GM21529 (cell line): ENCODE measurements around the gene TMC6.

ENCODE experiments used
- ATAC-seq: cut with Tn5 transposase; IDR thresholded peaks from one replicate; pipeline ENCODE4 v1.9.1; 2021; ENCODE audit not compliant: unreplicated experiment

The TMC6 gene

GRCh38 chr17:78135858-78136500, 7.4 kb upstream of the TMC6 start:
- no peak for ATAC-seq

GRCh38 chr17:78134899-78135385, 6.4 kb upstream of the TMC6 start:
- ATAC-seq: no peak

DNA sequence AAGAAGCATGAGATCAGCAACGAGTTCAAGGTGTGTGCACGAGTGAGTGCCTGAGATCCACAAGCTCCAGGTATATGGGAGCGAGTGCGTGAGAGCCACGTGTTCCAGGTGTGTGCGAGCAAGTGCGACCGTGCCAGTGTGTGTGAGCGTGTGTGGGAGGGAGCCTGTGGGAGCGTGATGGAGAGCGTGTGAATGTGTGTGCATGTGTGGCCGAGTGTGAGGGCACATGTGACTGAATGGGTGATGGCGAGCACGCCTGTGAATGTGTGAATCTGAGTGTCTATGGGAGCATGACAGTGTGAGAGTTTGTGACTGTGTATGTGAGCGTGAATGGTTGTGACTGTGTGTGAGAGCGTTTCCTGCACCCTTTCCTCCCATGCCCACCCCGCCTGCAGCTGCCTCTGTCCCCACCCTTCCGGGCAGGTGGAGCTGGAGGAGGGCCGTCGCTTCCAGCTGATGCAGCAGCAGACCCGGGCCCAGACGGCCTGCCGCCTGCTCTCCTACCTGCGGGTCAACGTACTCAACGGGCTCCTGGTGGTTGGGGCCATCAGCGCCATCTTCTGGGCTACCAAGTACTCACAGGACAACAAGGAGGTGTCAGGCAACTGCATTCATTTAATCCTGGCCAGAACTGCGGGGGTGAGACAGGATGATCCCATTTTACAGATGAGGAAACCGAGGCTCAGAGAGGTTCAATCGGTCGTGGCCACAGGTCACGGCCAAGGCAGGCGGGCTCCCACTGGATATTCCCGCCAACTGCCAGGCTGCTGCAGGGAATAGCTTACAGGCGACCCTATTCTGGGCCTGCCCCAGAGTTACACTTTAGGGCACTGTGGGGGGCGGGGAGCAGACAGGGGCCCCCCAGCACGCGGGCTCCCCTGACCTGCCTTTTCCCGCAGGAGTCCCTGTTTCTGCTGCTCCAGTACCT, 5.7 kb upstream of the TMC6 start:
- ATAC-seq: no peak

- ATAC-seq: no peak
Measured at GRCh38 chr17:78133179-78133951, 4.8 kb upstream of the TMC6 start.

GRCh38 chr17:78132767-78133178, 4.2 kb upstream of the TMC6 start:
- ATAC-seq: no peak

DNA sequence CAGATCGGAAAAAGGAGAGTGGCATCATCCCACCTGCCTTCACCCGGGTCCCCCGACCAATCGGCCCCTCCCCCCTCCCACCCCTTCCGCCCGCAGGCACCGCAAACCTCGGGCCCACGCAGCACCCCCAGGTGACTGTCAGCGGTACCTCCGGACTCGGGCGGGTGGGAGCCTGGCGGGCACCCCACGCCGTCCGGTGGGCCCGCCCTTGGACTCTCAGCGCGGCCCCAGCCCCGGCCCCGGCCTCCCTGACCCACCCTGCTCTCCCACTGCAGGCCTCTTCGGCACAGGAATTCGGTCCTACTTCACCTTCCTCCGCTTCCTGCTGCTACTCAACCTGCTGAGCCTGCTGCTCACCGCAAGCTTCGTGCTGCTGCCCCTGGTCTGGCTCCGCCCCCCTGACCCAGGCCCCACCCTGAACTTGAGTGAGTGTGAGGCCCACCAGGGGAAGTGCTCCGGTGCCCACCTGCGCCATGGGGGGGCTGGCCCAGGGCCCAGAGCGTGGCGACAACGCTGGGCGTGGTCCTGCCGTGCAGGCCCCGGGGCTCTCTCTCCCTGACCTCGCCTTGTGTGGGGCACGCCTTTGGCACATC, 3.6 kb upstream of the TMC6 start:
- ATAC-seq: no peak

GRCh38 chr17:78131172-78132083, 2.9 kb upstream of the TMC6 start:
- ATAC-seq: no peak

GRCh38 chr17:78130437-78131101, 2.0 kb upstream of the TMC6 start, which contains the start of gene TMC8:
TSS of gene TMC8 (plus strand) at chr17:78130771. CDS start at chr17:78131589, 818 bp downstream.
- peak; percentile 28 for ATAC-seq

DNA sequence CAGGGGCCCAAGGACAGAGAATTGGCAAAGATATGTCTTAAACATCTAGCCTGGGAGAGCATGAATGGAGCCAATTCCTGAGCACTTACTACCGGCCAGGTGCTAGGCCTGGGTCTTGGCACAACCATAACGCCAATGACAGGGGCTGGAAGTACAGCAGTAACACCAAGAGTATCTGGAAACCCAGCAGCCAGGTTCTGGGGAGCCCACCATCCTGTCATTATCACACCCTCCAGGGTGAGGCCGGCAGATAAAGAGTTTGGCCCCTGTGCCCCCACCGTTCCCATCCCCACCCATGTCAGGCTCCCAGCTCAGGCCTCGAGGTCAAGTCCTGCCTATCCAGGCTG, 1.5 kb upstream of the TMC6 start:
- ATAC-seq: no peak

DNA sequence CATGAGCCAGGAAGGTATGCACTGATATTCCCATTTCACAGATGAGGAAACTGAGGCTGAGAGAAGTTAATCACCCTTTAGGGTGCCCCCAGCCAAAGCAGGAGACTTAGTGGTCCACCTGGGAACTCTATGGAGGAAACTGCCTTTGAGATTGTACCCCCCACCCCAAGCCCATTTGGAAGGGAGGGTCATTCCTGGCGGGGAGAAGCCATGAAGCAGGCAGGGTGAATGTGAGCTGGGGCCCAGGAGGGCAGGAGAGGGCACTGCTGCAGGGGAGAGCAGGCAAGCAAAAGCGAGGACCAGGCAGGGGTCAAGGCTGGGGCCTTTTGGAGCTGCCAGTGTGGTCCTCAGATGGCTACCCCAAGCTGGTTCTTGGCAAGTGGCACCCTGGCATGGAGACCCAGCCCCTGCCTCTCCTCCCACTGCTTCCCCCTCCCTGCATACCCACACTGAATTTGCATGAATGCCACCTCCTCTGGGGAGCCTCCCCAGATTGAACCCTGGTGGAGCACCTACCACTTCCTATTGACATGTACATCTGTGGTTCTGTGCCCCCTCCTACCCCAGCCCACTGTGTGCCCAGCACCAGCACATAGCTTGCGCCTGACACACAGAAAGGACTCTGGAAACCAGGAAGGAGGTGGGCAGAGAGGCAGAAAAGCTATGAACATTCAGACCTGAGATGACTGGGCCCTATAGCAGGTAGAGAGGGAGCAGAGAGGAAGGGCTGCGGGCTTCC, 965 bp upstream of the TMC6 start:
- no peak for ATAC-seq

- ATAC-seq: no peak
Measured at GRCh38 chr17:78127888-78128550, 536 bp downstream of the TMC6 start.

DNA sequence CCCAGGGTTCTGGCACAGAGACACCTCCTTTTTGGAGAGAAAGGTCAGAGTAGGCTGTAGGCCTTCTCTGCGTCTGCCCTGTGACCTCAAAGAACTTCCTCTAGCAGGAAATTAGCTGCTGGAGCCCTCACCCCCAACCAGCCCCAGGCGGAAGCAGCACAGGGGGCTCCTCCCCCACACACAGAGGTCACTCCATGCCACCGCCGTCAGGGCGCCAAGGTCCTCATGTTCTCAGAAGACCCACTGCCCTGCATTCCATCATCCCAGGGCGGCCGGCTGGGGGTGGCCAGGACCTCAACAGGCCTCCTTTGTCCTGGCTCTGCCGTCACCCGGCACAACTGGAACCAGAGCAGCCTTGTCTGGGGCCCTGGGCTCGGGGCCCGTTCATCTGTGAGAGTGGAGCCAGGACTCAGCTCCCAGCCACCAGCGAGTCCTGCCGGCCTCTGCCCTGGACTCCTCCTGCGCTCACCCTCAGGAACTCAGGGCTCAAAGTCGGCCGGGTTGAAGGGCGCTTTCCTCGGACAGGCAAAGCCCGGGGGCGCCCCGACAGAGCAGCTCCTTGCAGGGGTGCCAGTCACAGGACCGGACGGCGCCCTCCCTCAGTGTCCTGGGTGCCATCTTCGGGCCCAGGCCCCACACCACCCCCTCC, 1.2 kb downstream of the TMC6 start:
- no peak for ATAC-seq

DNA sequence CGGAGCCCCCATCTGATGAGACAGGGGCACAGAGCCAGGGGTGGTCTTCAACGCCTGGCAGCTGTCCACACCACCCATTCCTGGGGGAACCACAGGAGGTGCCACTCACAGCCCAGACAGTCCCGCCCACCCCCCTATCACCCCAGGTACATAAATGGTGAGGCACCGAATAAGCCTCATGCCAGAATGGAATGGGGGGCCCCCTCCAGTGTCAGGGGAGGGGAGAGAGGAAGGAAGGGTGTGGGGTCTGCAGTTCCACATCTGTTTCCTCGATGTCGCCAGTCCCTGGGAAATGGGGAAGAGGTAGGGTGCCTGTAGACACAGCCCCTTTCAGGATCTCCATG, 1.7 kb downstream of the TMC6 start:
- ATAC-seq: no peak

- ATAC-seq: no peak
Measured at GRCh38 chr17:78125976-78126894, 2.3 kb downstream of the TMC6 start.

DNA sequence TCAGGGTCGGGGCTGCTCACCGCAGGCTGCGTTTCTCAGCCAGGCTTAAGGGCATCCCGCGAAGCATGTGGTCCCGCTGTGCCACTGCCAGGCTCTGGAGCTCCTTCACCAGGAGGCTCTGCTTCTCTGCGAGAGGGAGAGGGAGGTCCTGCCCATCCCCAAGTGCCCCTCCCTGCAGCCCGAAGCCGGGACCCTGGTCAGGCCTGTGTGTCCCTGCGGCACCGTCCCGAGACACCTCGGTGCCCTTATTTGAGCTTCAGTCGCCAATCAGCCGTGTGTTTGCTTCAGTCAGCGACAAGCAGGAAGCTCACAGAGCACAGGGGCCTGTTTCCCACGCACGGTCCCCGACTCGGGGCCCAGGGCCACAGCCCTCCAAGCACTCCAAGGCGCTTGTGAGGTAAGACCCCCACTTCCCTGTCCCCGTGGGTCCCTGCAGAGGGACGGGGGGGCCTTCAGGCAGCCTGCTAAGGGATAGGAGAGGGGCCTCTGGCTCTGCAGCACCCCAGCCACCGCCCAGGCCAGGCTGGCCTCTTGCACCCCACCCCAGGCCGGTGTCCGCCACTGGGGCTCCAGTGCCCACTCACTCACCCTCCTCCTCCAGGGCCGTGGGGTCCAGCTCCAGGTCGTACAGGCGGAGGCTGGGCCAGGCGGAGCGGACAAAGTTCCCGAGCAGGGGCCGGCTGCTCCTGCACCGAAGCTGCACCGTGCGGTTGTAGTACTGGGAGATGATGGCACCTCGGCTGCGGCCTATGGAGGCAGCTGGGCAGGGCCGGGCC, 3.2 kb downstream of the TMC6 start:
- no peak for ATAC-seq

GRCh38 chr17:78124836-78125137, 3.8 kb downstream of the TMC6 start:
- no peak for ATAC-seq
